GM18508 (cell line): ENCODE results near the gene MGAT4B.
A peak's percentile ranks its signal among the peaks of the same experiment; 100 is the strongest.
"Not testable (repeated sequence)": the region's sequence is repeated elsewhere in the genome, so short reads cannot be mapped to it uniquely, and the experiment has no call there.

Experiments
- ATAC-seq: cut with Tn5 transposase; IDR thresholded peaks from one replicate; pipeline ENCODE4 v1.9.1; 2021; ENCODE audit warnings: moderate number of reproducible peaks; ENCODE audit not compliant: insufficient read depth, unreplicated experiment

The MGAT4B gene

GRCh38 chr5:179796877-179797608, 9.6 kb downstream of the MGAT4B start:
- ATAC-seq: no peak

- ATAC-seq: peak; percentile 43
Measured at GRCh38 chr5:179795863-179796833, 10.5 kb downstream of the MGAT4B start.

- ATAC-seq: no peak
Measured at GRCh38 chr5:179795049-179795862, 11.4 kb downstream of the MGAT4B start.

GRCh38 chr5:179794575-179794974, 12.1 kb downstream of the MGAT4B start:
- ATAC-seq: no peak

- ATAC-seq: no peak
Measured at GRCh38 chr5:179794171-179794570, 12.5 kb downstream of the MGAT4B start.

- no peak for ATAC-seq
Measured at GRCh38 chr5:179793468-179794139, 13.1 kb downstream of the MGAT4B start, which contains the start of gene LTC4S. Gene LTC4S (plus strand): TSS chr5:179793986. CDS start chr5:179794081, 95 bp downstream.

GRCh38 chr5:179792612-179793467, 13.8 kb downstream of the MGAT4B start:
- no peak for ATAC-seq

GRCh38 chr5:179791881-179792611, 14.6 kb downstream of the MGAT4B start:
- ATAC-seq: no peak

- not testable (repeated sequence) for ATAC-seq
Measured at GRCh38 chr5:179789278-179789677, 17.4 kb downstream of the MGAT4B start.

- ATAC-seq: no peak
Measured at GRCh38 chr5:179788193-179788854, 18.3 kb downstream of the MGAT4B start.

GRCh38 chr5:179786861-179787260, 19.8 kb downstream of the MGAT4B start:
- ATAC-seq: no peak

GRCh38 chr5:179783128-179783527, 23.5 kb downstream of the MGAT4B start:
- no peak for ATAC-seq

GRCh38 chr5:179781846-179782245, 24.8 kb downstream of the MGAT4B start:
- ATAC-seq: no peak

GRCh38 chr5:179780362-179780761, 26.3 kb downstream of the MGAT4B start:
- no peak for ATAC-seq

GRCh38 chr5:179779826-179780225, 26.8 kb downstream of the MGAT4B start:
- ATAC-seq: no peak

GRCh38 chr5:179778591-179778990, 28.1 kb downstream of the MGAT4B start:
- no peak for ATAC-seq

- no peak for ATAC-seq
Measured at GRCh38 chr5:179777909-179778308, 28.8 kb downstream of the MGAT4B start.

GRCh38 chr5:179777456-179777855, 29.2 kb downstream of the MGAT4B start:
- no peak for ATAC-seq
